ENCODE measurements around the gene ZNF106.

The ZNF106 gene

GRCh38 chr15:42404461-42405235 is 86.3 kb downstream of the ZNF106 start:
- no peak for DNase-seq

GRCh38 chr15:42403389-42403788 is 87.6 kb downstream of the ZNF106 start:
- no peak for DNase-seq

- no peak for DNase-seq
These were observed 88.3 kb downstream of the ZNF106 start for GRCh38 chr15:42402455-42403205.

GRCh38 chr15:42401544-42402454 is 89.1 kb downstream of the ZNF106 start:
- DNase-seq = no peak

GRCh38 chr15:42395838-42396237 is 95.1 kb downstream of the ZNF106 start:
- no peak for DNase-seq

GRCh38 chr15:42394106-42394505 is 96.8 kb downstream of the ZNF106 start:
- no peak for DNase-seq

GRCh38 chr15:42392309-42393024 is 98.5 kb downstream of the ZNF106 start:
- no peak for DNase-seq

GRCh38 chr15:42387603-42388002 is 103.3 kb downstream of the ZNF106 start:
- no peak for DNase-seq

GRCh38 chr15:42385980-42386700 is 104.8 kb downstream of the ZNF106 start:
- DNase-seq = no peak

GRCh38 chr15:42385206-42385979 is 105.5 kb downstream of the ZNF106 start:
- DNase-seq = no peak

- no peak for DNase-seq
These were observed 106.3 kb downstream of the ZNF106 start for GRCh38 chr15:42384597-42384996.

- no peak for DNase-seq
These were observed 112.9 kb downstream of the ZNF106 start for GRCh38 chr15:42378011-42378410.

GRCh38 chr15:42375941-42376340 is 115.0 kb downstream of the ZNF106 start:
- no peak for DNase-seq

- DNase-seq = no peak
These were observed 115.7 kb downstream of the ZNF106 start for GRCh38 chr15:42375252-42375651.

- DNase-seq = no peak
These were observed 116.1 kb downstream of the ZNF106 start for GRCh38 chr15:42374810-42375209.

- DNase-seq = no peak
These were observed 117.0 kb downstream of the ZNF106 start for GRCh38 chr15:42373936-42374335.

- DNase-seq = no peak
These were observed 117.7 kb downstream of the ZNF106 start for GRCh38 chr15:42373274-42373673.

- DNase-seq = no peak
These were observed 119.8 kb downstream of the ZNF106 start for GRCh38 chr15:42371096-42371495.

- no peak for DNase-seq
These were observed 122.8 kb downstream of the ZNF106 start for GRCh38 chr15:42368096-42368495.

GRCh38 chr15:42367041-42367440 is 123.9 kb downstream of the ZNF106 start:
- DNase-seq = no peak
